Lung (tissue), 12 donors: ENCODE data around the gene MPIG6B. TPM values are rescaled to one million over a fixed set of nuclear protein-coding genes. Genes with fewer than 3 reads are reported as not detected.

ENCODE experiments used
- ATAC-seq: fragments of 200-7000 bp; cut with Tn5 transposase; one replicate; pipeline ENCODE4 v1.9.1; 2020; ENCODE audit warnings: moderate number of reproducible peaks; ENCODE audit not compliant: insufficient read depth, low FRiP score
- DNase-seq, 3 donors: peaks; one replicate each; pipeline ENCODE4 v3.0.0-alpha.2; 2013 to 2017
- H3K27ac ChIP-seq, 2 donors: one replicate each; pipeline ENCODE4 v1.5.1; 2013; ENCODE audit warnings: mild to moderate bottlenecking in 2 of 2, moderate library complexity in 2 of 2, control low read depth in 1 of 2, inconsistent platforms in 1 of 2, low read depth in 1 of 2, low read length in 1 of 2
- H3K27me3 ChIP-seq, 3 donors: one replicate each; pipeline ENCODE4 v1.5.1; 2013; ENCODE audit warnings: low read length in 2 of 3; ENCODE audit not compliant: control insufficient read depth in 3 of 3, insufficient read depth in 3 of 3
- H3K36me3 ChIP-seq, 4 donors: one replicate each; pipeline ENCODE4 v1.5.1; 2013; ENCODE audit warnings: low read length in 4 of 4, mild to moderate bottlenecking in 1 of 4, moderate library complexity in 1 of 4; ENCODE audit not compliant: control insufficient read depth in 4 of 4, insufficient read depth in 4 of 4
- H3K4me1 ChIP-seq, 5 donors: one replicate each; pipeline ENCODE4 v1.5.1; 2013; ENCODE audit warnings: low read length in 5 of 5, mild to moderate bottlenecking in 2 of 5, moderate library complexity in 1 of 5; ENCODE audit not compliant: control insufficient read depth in 5 of 5, insufficient read depth in 5 of 5
- H3K4me3 ChIP-seq: one replicate; pipeline ENCODE4 v1.5.1; 2013; ENCODE audit warnings: mild to moderate bottlenecking, control low read depth, moderate library complexity
- H3K9ac ChIP-seq, 2 donors: one replicate each; pipeline ENCODE4 v1.5.1; 2013; ENCODE audit warnings: low read length in 2 of 2, control low read depth in 1 of 2; ENCODE audit not compliant: insufficient read depth in 1 of 2
- H3K9me3 ChIP-seq, 4 donors: one replicate each; pipeline ENCODE4 v1.5.1; 2013; ENCODE audit warnings: low read length in 3 of 4, mild to moderate bottlenecking in 1 of 4, moderate library complexity in 1 of 4; ENCODE audit not compliant: control insufficient read depth in 4 of 4, insufficient read depth in 3 of 4
- CTCF ChIP-seq: IDR thresholded peaks from 2 replicates; pipeline ENCODE4 v1.5.1; 2012; ENCODE audit warnings: mild to moderate bottlenecking; ENCODE audit errors: control extremely low read depth, extremely low read depth
- WGBS, 2 donors: extraction: QIAGEN DNeasy Blood & Tissue Kit; methylation state at CpG; one replicate each; pipeline ENCODE4 v1.1.7; 2013; 5-methylcytosine and 5-hydroxymethylcytosine counted together
- polyA plus RNA-seq, 2 donors: library from polyadenylated mRNA; stranded (reverse); fragments of 200-250 nt; gene quantifications; one replicate each; pipeline ENCODE4 v1.2.1, GENCODE V29; 2013
- total RNA-seq, 2 donors: library from RNA; depleted of rRNA in 1 of 2; stranded (reverse); fragments of >200 nt in 1 of 2; gene quantifications; one replicate each; pipeline ENCODE4 v1.2.1, GENCODE V29; 2014 to 2021
- donor health status: control.
- donor health status: control.
- donor health status: Bipolar disorder and iron deficiency.
- donor health status: healthy.
- donor health status: DM: yes; HTN: yes; CAD: no.

MPIG6B gene
- total and polyA plus RNA-seq, 4 donors = 0.45 to 2.3 (median 0.86) TPM

DNA sequence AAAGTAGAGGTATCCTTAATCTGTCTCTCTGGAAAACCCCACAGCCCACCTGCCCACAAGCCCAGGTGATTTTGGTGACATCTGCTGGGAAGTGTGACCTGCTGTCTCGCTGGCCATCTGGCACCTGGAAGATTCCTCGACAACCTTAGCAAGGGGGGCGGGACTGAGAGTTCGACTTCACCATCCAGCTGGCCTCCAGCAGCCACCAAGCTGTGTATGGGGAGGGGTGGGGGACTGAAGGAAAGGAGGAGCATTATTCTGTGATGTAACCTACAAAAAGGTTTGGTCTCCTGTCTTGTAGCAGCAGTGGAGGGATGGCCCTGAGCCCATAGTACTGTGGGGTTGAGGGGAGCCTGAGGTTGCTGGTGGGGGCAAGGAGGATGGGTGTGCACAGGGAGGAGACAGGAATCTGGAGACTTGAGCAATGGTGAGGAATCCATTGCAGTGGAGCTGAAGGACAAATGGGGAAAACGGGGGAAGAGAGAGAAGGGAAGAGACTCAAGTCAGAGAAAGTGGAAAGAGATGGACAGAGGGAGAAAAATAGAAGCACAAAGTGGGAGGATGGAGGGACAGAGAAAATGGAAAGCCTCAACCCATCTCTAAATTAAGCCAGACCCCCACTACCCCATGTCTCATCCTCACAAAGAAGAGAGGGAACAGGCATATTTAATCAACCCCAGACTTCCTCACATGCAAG, 12.5 kb upstream of the MPIG6B start:
- Histone ChIP-seq H3K27ac (no peak overlapping the region), H3K9me3 (no peaks in the 10 kb centered on the region), H3K27me3 (no peaks in the 10 kb centered on the region), H3K36me3 (no peaks in the 10 kb centered on the region), H3K4me1 (peaks cover 0 to 18% (median 8%) of the 10 kb centered on the region in 5 donors), H3K9ac (no peak overlapping the region), H3K4me3 (no peak overlapping the region)
- WGBS, 2 donors = 69 to 78% methylated on average over 5 of the region's 5 CpGs
- no peak for TF ChIP-seq CTCF
- DNase-seq (no peak), ATAC-seq (no peak)

GRCh38 chr6:31711233-31711632, 11.9 kb upstream of the MPIG6B start:
- 32 to 36% methylated on average over 8 of the region's 8 CpGs for WGBS, 2 donors
- Histone ChIP-seq H3K9ac (no peak overlapping the region), H3K27ac (no peak overlapping the region), H3K4me1 (peaks cover 0 to 19% (median 8%) of the 10 kb centered on the region in 5 donors), H3K9me3 (no peaks in the 10 kb centered on the region), H3K27me3 (no peaks in the 10 kb centered on the region), H3K4me3 (no peak overlapping the region), H3K36me3 (no peaks in the 10 kb centered on the region)
- TF ChIP-seq CTCF = no peak
- no peak for DNase-seq
- ATAC-seq = peak; percentile 19

- 76 to 81% methylated on average over 8 of the region's 8 CpGs for WGBS, 2 donors
- no peaks in the 10 kb centered on the region for H3K27me3 ChIP-seq
- no peak overlapping the region for H3K9ac ChIP-seq
- DNase-seq (no peak), ATAC-seq (no peak)
- TF ChIP-seq CTCF = no peak
- no peak overlapping the region for H3K27ac ChIP-seq
- no peak overlapping the region for H3K4me3 ChIP-seq
- H3K36me3 ChIP-seq = no peaks in the 10 kb centered on the region
- H3K4me1 ChIP-seq = peaks cover 0 to 19% (median 8%) of the 10 kb centered on the region in 5 donors
- no peaks in the 10 kb centered on the region for H3K9me3 ChIP-seq
These were observed 10.9 kb upstream of the MPIG6B start for GRCh38 chr6:31712296-31712695.

- Histone ChIP-seq H3K9me3 (no peaks in the 10 kb centered on the region), H3K9ac (no peak overlapping the region), H3K27me3 (no peaks in the 10 kb centered on the region), H3K27ac (no peak overlapping the region), H3K36me3 (no peaks in the 10 kb centered on the region), H3K4me1 (peaks cover 0 to 22% (median 8%) of the 10 kb centered on the region in 5 donors), H3K4me3 (no peak overlapping the region)
- DNase-seq (no peak), ATAC-seq (no peak)
- WGBS, 2 donors = 79 to 83% methylated on average over 4 of the region's 4 CpGs
- TF ChIP-seq CTCF = no peak
These were observed 9.7 kb upstream of the MPIG6B start for GRCh38 chr6:31713465-31713864.
